ENCODE results near the gene ARNT2. TPM values are rescaled to one million over a fixed set of nuclear protein-coding genes. Genes with fewer than 3 reads are reported as not detected.

The ARNT2 gene
- total RNA-seq, 1 donor from 2014 or later = 2.1 TPM

DNA sequence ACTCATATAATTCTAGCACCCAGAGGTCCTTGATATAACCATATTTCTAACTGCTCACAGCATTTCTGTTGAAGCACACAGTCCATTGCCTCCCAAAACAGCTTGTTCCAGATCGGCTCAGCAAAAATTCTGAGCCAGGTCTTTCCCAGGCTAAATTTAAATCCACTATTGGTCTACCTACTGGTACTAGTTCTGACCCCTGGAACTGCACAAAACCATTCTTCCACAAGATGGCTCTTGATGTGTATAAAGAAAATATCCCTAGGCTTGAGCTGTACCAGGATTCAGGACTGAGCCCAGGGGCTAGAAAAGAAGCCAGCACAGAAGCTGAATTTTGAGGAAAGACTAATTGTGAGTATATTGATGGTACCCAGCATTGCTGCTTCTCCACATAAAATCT lies 215.5 kb downstream of the ARNT2 start:
- Histone ChIP-seq H3K9me3 (ENCODE audit: control insufficient read depth in 3 of 3, low read length in 3 of 3) (peaks cover 0 to 4% (median 0%) of the 10 kb centered on the region in 3 donors), H3K9ac (ENCODE audit: low read depth in 1 of 3, low read length in 3 of 3) (no peak overlapping the region), H3K36me3 (ENCODE audit: control insufficient read depth in 3 of 3, insufficient read depth in 3 of 3, low read length in 3 of 3) (no peaks in the 10 kb centered on the region), H3K4me3 (ENCODE audit: low read length in 3 of 3) (no peak overlapping the region), H3K27ac (ENCODE audit: low read depth, low read length) (no peak overlapping the region), H3K4me1 (ENCODE audit: control insufficient read depth in 3 of 3, insufficient read depth in 3 of 3, low read length in 3 of 3) (peaks cover 3 to 8% (median 4%) of the 10 kb centered on the region in 3 donors), H3K27me3 (ENCODE audit: control insufficient read depth in 3 of 3, insufficient read depth in 3 of 3, low read length in 3 of 3) (peaks cover 3 to 7% (median 4%) of the 10 kb centered on the region in 3 donors)

- H3K4me3 ChIP-seq (ENCODE audit: low read length in 3 of 3) = no peak overlapping the region
- H3K4me1 ChIP-seq (ENCODE audit: control insufficient read depth in 3 of 3, insufficient read depth in 3 of 3, low read length in 3 of 3) = peaks cover 3 to 8% (median 4%) of the 10 kb centered on the region in 3 donors
- H3K36me3 ChIP-seq (ENCODE audit: control insufficient read depth in 3 of 3, insufficient read depth in 3 of 3, low read length in 3 of 3) = no peaks in the 10 kb centered on the region
- peaks cover 0 to 4% (median 0%) of the 10 kb centered on the region in 3 donors for H3K9me3 ChIP-seq (ENCODE audit: control insufficient read depth in 3 of 3, low read length in 3 of 3)
- no peak overlapping the region for H3K27ac ChIP-seq (ENCODE audit: low read depth, low read length)
- no peak overlapping the region for H3K9ac ChIP-seq (ENCODE audit: low read depth in 1 of 3, low read length in 3 of 3)
- peaks cover 3 to 7% (median 4%) of the 10 kb centered on the region in 3 donors for H3K27me3 ChIP-seq (ENCODE audit: control insufficient read depth in 3 of 3, insufficient read depth in 3 of 3, low read length in 3 of 3)
Observed at GRCh38 chr15:80620141-80620540, 216.0 kb downstream of the ARNT2 start.

- Histone ChIP-seq H3K36me3 (ENCODE audit: control insufficient read depth in 3 of 3, insufficient read depth in 3 of 3, low read length in 3 of 3) (no peaks in the 10 kb centered on the region), H3K27me3 (ENCODE audit: control insufficient read depth in 3 of 3, insufficient read depth in 3 of 3, low read length in 3 of 3) (peaks cover 0 to 7% (median 4%) of the 10 kb centered on the region in 3 donors), H3K4me1 (ENCODE audit: control insufficient read depth in 3 of 3, insufficient read depth in 3 of 3, low read length in 3 of 3) (peaks cover 2 to 3% (median 3%) of the 10 kb centered on the region in 3 donors), H3K9me3 (ENCODE audit: control insufficient read depth in 3 of 3, low read length in 3 of 3) (peaks cover 0 to 4% (median 0%) of the 10 kb centered on the region in 3 donors), H3K27ac (ENCODE audit: low read depth, low read length) (no peak overlapping the region), H3K9ac (ENCODE audit: low read depth in 1 of 3, low read length in 3 of 3) (no peak overlapping the region), H3K4me3 (ENCODE audit: low read length in 3 of 3) (no peak overlapping the region)
Observed at GRCh38 chr15:80620931-80621330, 216.7 kb downstream of the ARNT2 start.

- no peaks in the 10 kb centered on the region for H3K4me1 ChIP-seq (ENCODE audit: control insufficient read depth in 3 of 3, insufficient read depth in 3 of 3, low read length in 3 of 3)
- no peak overlapping the region for H3K9ac ChIP-seq (ENCODE audit: low read depth in 1 of 3, low read length in 3 of 3)
- H3K9me3 ChIP-seq (ENCODE audit: control insufficient read depth in 3 of 3, low read length in 3 of 3) = peaks cover 0 to 4% (median 0%) of the 10 kb centered on the region in 3 donors
- no peaks in the 10 kb centered on the region for H3K36me3 ChIP-seq (ENCODE audit: control insufficient read depth in 3 of 3, insufficient read depth in 3 of 3, low read length in 3 of 3)
- no peak overlapping the region for H3K27ac ChIP-seq (ENCODE audit: low read depth, low read length)
- peaks cover 0 to 2% (median 0%) of the 10 kb centered on the region in 3 donors for H3K27me3 ChIP-seq (ENCODE audit: control insufficient read depth in 3 of 3, insufficient read depth in 3 of 3, low read length in 3 of 3)
- H3K4me3 ChIP-seq (ENCODE audit: low read length in 3 of 3) = no peak overlapping the region
Observed at GRCh38 chr15:80626643-80627120, 222.5 kb downstream of the ARNT2 start.

DNA sequence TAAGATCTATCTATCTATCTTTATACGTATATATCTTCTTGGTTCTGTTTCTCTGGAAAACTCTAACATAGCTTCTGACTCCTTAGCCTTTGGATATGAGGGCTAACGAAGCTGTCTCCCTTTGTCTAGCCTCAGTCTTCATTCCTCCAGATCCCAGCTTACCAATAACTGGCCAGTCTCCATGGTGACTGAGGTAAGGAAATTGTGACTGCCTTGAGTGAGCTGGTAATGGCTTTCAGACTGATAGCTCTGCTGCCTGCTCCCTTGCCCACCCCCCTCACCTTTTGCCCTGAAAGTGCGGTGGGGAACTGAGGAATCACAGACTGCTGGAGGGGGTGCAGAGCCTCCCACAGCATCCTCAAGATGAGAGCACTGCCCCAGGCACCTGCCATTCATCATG lies 225.2 kb downstream of the ARNT2 start:
- H3K9me3 ChIP-seq (ENCODE audit: control insufficient read depth in 3 of 3, low read length in 3 of 3) = no peaks in the 10 kb centered on the region

GRCh38 chr15:80630981-80631380 lies 226.8 kb downstream of the ARNT2 start:
- Histone ChIP-seq H3K4me1 (ENCODE audit: control insufficient read depth in 3 of 3, insufficient read depth in 3 of 3, low read length in 3 of 3) (no peaks in the 10 kb centered on the region), H3K27ac (ENCODE audit: low read depth, low read length) (no peak overlapping the region), H3K36me3 (ENCODE audit: control insufficient read depth in 3 of 3, insufficient read depth in 3 of 3, low read length in 3 of 3) (no peaks in the 10 kb centered on the region), H3K4me3 (ENCODE audit: low read length in 3 of 3) (no peak overlapping the region), H3K9ac (ENCODE audit: low read depth in 1 of 3, low read length in 3 of 3) (no peak overlapping the region), H3K27me3 (ENCODE audit: control insufficient read depth in 3 of 3, insufficient read depth in 3 of 3, low read length in 3 of 3) (peaks cover 0 to 2% (median 0%) of the 10 kb centered on the region in 3 donors), H3K9me3 (ENCODE audit: control insufficient read depth in 3 of 3, low read length in 3 of 3) (no peaks in the 10 kb centered on the region)

More for the DNA sequence above, 225.2 kb downstream of the ARNT2 start:
- H3K36me3 ChIP-seq (ENCODE audit: control insufficient read depth in 3 of 3, insufficient read depth in 3 of 3, low read length in 3 of 3) = no peaks in the 10 kb centered on the region
- no peak overlapping the region for H3K27ac ChIP-seq (ENCODE audit: low read depth, low read length)
- peaks cover 0 to 2% (median 0%) of the 10 kb centered on the region in 3 donors for H3K27me3 ChIP-seq (ENCODE audit: control insufficient read depth in 3 of 3, insufficient read depth in 3 of 3, low read length in 3 of 3)
- no peaks in the 10 kb centered on the region for H3K4me1 ChIP-seq (ENCODE audit: control insufficient read depth in 3 of 3, insufficient read depth in 3 of 3, low read length in 3 of 3)
- no peak overlapping the region for H3K9ac ChIP-seq (ENCODE audit: low read depth in 1 of 3, low read length in 3 of 3)
- H3K4me3 ChIP-seq (ENCODE audit: low read length in 3 of 3) = no peak overlapping the region

GRCh38 chr15:80633221-80633620 lies 229.0 kb downstream of the ARNT2 start:
- H3K9me3 ChIP-seq (ENCODE audit: control insufficient read depth in 3 of 3, low read length in 3 of 3) = no peaks in the 10 kb centered on the region
- no peak overlapping the region for H3K27ac ChIP-seq (ENCODE audit: low read depth, low read length)
- no peaks in the 10 kb centered on the region for H3K27me3 ChIP-seq (ENCODE audit: control insufficient read depth in 3 of 3, insufficient read depth in 3 of 3, low read length in 3 of 3)
- H3K9ac ChIP-seq (ENCODE audit: low read depth in 1 of 3, low read length in 3 of 3) = no peak overlapping the region
- H3K36me3 ChIP-seq (ENCODE audit: control insufficient read depth in 3 of 3, insufficient read depth in 3 of 3, low read length in 3 of 3) = no peaks in the 10 kb centered on the region
- H3K4me3 ChIP-seq (ENCODE audit: low read length in 3 of 3) = no peak overlapping the region
- H3K4me1 ChIP-seq (ENCODE audit: control insufficient read depth in 3 of 3, insufficient read depth in 3 of 3, low read length in 3 of 3) = peaks cover 0 to 6% (median 0%) of the 10 kb centered on the region in 3 donors

DNA sequence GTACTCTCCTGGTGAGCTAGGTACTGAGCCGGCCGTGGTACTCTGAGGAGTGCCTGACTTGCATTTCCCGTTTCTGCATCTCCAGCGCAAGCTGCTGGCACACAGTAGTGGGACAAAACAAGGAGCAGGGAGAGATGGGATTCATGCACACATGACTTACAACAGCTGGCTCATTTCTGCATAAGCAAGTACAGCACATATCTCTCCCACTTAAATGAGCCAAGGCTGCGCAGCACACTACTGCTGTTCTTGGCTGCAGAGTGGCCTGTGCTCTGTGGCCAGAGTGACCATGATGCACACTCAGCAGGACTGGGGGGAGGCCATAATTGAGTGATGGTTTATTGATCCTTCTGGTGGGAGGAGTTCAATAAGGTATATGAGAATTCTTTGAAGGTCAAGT lies 231.8 kb downstream of the ARNT2 start:
- no peak overlapping the region for H3K4me3 ChIP-seq (ENCODE audit: low read length in 3 of 3)

GRCh38 chr15:80636675-80637074 lies 232.5 kb downstream of the ARNT2 start:
- Histone ChIP-seq H3K4me1 (ENCODE audit: control insufficient read depth in 3 of 3, insufficient read depth in 3 of 3, low read length in 3 of 3) (peaks cover 0 to 6% (median 0%) of the 10 kb centered on the region in 3 donors), H3K9me3 (ENCODE audit: control insufficient read depth in 3 of 3, low read length in 3 of 3) (peaks cover 0 to 7% (median 3%) of the 10 kb centered on the region in 3 donors), H3K4me3 (ENCODE audit: low read length in 3 of 3) (no peak overlapping the region), H3K36me3 (ENCODE audit: control insufficient read depth in 3 of 3, insufficient read depth in 3 of 3, low read length in 3 of 3) (no peaks in the 10 kb centered on the region), H3K27ac (ENCODE audit: low read depth, low read length) (no peak overlapping the region), H3K27me3 (ENCODE audit: control insufficient read depth in 3 of 3, insufficient read depth in 3 of 3, low read length in 3 of 3) (no peaks in the 10 kb centered on the region), H3K9ac (ENCODE audit: low read depth in 1 of 3, low read length in 3 of 3) (no peak overlapping the region)

More for the DNA sequence above, 231.8 kb downstream of the ARNT2 start:
- H3K27ac ChIP-seq (ENCODE audit: low read depth, low read length) = no peak overlapping the region
- H3K4me1 ChIP-seq (ENCODE audit: control insufficient read depth in 3 of 3, insufficient read depth in 3 of 3, low read length in 3 of 3) = peaks cover 0 to 6% (median 0%) of the 10 kb centered on the region in 3 donors
- peaks cover 0 to 7% (median 3%) of the 10 kb centered on the region in 3 donors for H3K9me3 ChIP-seq (ENCODE audit: control insufficient read depth in 3 of 3, low read length in 3 of 3)
- no peak overlapping the region for H3K9ac ChIP-seq (ENCODE audit: low read depth in 1 of 3, low read length in 3 of 3)
- no peaks in the 10 kb centered on the region for H3K36me3 ChIP-seq (ENCODE audit: control insufficient read depth in 3 of 3, insufficient read depth in 3 of 3, low read length in 3 of 3)
- no peaks in the 10 kb centered on the region for H3K27me3 ChIP-seq (ENCODE audit: control insufficient read depth in 3 of 3, insufficient read depth in 3 of 3, low read length in 3 of 3)

GRCh38 chr15:80637747-80638146 lies 233.6 kb downstream of the ARNT2 start:
- H3K36me3 ChIP-seq (ENCODE audit: control insufficient read depth in 3 of 3, insufficient read depth in 3 of 3, low read length in 3 of 3) = no peaks in the 10 kb centered on the region
- H3K9me3 ChIP-seq (ENCODE audit: control insufficient read depth in 3 of 3, low read length in 3 of 3) = peaks cover 0 to 7% (median 3%) of the 10 kb centered on the region in 3 donors
- no peaks in the 10 kb centered on the region for H3K27me3 ChIP-seq (ENCODE audit: control insufficient read depth in 3 of 3, insufficient read depth in 3 of 3, low read length in 3 of 3)
- no peak overlapping the region for H3K27ac ChIP-seq (ENCODE audit: low read depth, low read length)
- H3K4me1 ChIP-seq (ENCODE audit: control insufficient read depth in 3 of 3, insufficient read depth in 3 of 3, low read length in 3 of 3) = peaks cover 0 to 6% (median 0%) of the 10 kb centered on the region in 3 donors
- no peak overlapping the region for H3K4me3 ChIP-seq (ENCODE audit: low read length in 3 of 3)
- no peak overlapping the region for H3K9ac ChIP-seq (ENCODE audit: low read depth in 1 of 3, low read length in 3 of 3)

Measured in skeletal muscle tissue (tissue), 4 donors.